ENCODE data around the gene HMCN2.

HMCN2 gene

GRCh38 chr9:130286072-130286770, 20.7 kb downstream of the HMCN2 start:
- Histone ChIP-seq H3K9me3 (no peaks in the 10 kb centered on the region), H3K36me3 (no peaks in the 10 kb centered on the region), H3K4me1 (peaks cover 21% of the 10 kb centered on the region), H3K27me3 (no peaks in the 10 kb centered on the region), H3K4me3 (ENCODE audit: low read depth, low read length) (no peak overlapping the region)
- no peak for DNase-seq
- TF ChIP-seq, protein P1, sequence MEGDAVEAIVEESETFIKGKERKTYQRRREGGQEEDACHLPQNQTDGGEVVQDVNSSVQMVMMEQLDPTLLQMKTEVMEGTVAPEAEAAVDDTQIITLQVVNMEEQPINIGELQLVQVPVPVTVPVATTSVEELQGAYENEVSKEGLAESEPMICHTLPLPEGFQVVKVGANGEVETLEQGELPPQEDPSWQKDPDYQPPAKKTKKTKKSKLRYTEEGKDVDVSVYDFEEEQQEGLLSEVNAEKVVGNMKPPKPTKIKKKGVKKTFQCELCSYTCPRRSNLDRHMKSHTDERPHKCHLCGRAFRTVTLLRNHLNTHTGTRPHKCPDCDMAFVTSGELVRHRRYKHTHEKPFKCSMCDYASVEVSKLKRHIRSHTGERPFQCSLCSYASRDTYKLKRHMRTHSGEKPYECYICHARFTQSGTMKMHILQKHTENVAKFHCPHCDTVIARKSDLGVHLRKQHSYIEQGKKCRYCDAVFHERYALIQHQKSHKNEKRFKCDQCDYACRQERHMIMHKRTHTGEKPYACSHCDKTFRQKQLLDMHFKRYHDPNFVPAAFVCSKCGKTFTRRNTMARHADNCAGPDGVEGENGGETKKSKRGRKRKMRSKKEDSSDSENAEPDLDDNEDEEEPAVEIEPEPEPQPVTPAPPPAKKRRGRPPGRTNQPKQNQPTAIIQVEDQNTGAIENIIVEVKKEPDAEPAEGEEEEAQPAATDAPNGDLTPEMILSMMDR (IDR thresholded peaks at IDR 0.05; ENCODE audit: low read depth, low read length): no peak

GRCh38 chr9:130286781-130287428, 21.3 kb downstream of the HMCN2 start:
- DNase-seq: no peak
- Histone ChIP-seq H3K36me3 (no peaks in the 10 kb centered on the region), H3K9me3 (no peaks in the 10 kb centered on the region), H3K27me3 (no peaks in the 10 kb centered on the region), H3K4me1 (peaks cover 21% of the 10 kb centered on the region), H3K4me3 (ENCODE audit: low read depth, low read length) (no peak overlapping the region)
- TF ChIP-seq, protein P1 (IDR thresholded peaks at IDR 0.05; ENCODE audit: low read depth, low read length): no peak

GRCh38 chr9:130287736-130288135, 22.2 kb downstream of the HMCN2 start:
- no peaks in the 10 kb centered on the region for H3K9me3 ChIP-seq
- DNase-seq: no peak
- H3K27me3 ChIP-seq: no peaks in the 10 kb centered on the region
- no peaks in the 10 kb centered on the region for H3K36me3 ChIP-seq
- TF ChIP-seq, protein P1 (IDR thresholded peaks at IDR 0.05; ENCODE audit: low read depth, low read length): no peak
- no peak overlapping the region for H3K4me3 ChIP-seq (ENCODE audit: low read depth, low read length)
- peaks cover 16% of the 10 kb centered on the region for H3K4me1 ChIP-seq

GRCh38 chr9:130288393-130288792, 22.8 kb downstream of the HMCN2 start:
- Histone ChIP-seq H3K4me1 (peaks cover 16% of the 10 kb centered on the region), H3K9me3 (no peaks in the 10 kb centered on the region), H3K4me3 (ENCODE audit: low read depth, low read length) (no peak overlapping the region), H3K27me3 (no peaks in the 10 kb centered on the region), H3K36me3 (no peaks in the 10 kb centered on the region)
- no peak for DNase-seq
- TF ChIP-seq, protein P1 (IDR thresholded peaks at IDR 0.05; ENCODE audit: low read depth, low read length): no peak

GRCh38 chr9:130288926-130289690, 23.5 kb downstream of the HMCN2 start:
- Histone ChIP-seq H3K27me3 (no peaks in the 10 kb centered on the region), H3K4me3 (ENCODE audit: low read depth, low read length) (no peak overlapping the region), H3K4me1 (peaks cover 10% of the 10 kb centered on the region), H3K36me3 (no peaks in the 10 kb centered on the region), H3K9me3 (no peaks in the 10 kb centered on the region)
- DNase-seq: no peak
- TF ChIP-seq, protein P1 (IDR thresholded peaks at IDR 0.05; ENCODE audit: low read depth, low read length): no peak

All from BE2C (cell line).